Glutamatergic neuron (in vitro differentiated cells): ENCODE results near the gene PIGC. TPM values are rescaled to one million over a fixed set of nuclear protein-coding genes. Genes with fewer than 3 reads are reported as not detected.

Experiments
- DNase-seq: peaks from one replicate; pipeline ENCODE4 v3.0.0; 2022
- H3K27ac Mint-ChIP-seq: one replicate; pipeline ENCODE4 v1.8.0; 2020; ENCODE audit warnings: mild to moderate bottlenecking, mixed read lengths, inconsistent platforms; ENCODE audit not compliant: unreplicated experiment
- H3K27me3 Mint-ChIP-seq: one replicate; pipeline ENCODE4 v1.8.0; 2020; ENCODE audit warnings: mild to moderate bottlenecking, moderate library complexity, mixed read lengths, inconsistent platforms; ENCODE audit not compliant: unreplicated experiment
- H3K36me3 Mint-ChIP-seq: one replicate; pipeline ENCODE4 v1.8.0; 2020; ENCODE audit warnings: mild to moderate bottlenecking, mixed read lengths, inconsistent platforms; ENCODE audit not compliant: unreplicated experiment
- H3K4me1 Mint-ChIP-seq: one replicate; pipeline ENCODE4 v1.8.0; 2020; ENCODE audit warnings: mild to moderate bottlenecking, low read depth, mixed read lengths, inconsistent platforms; ENCODE audit not compliant: unreplicated experiment
- H3K4me3 Mint-ChIP-seq: one replicate; pipeline ENCODE4 v1.8.0; 2020; ENCODE audit warnings: mild to moderate bottlenecking, mixed read lengths, inconsistent platforms; ENCODE audit not compliant: unreplicated experiment
- H3K9me3 Mint-ChIP-seq: one replicate; pipeline ENCODE4 v1.8.0; 2020; ENCODE audit warnings: mild to moderate bottlenecking, moderate library complexity, mixed read lengths, inconsistent platforms; ENCODE audit not compliant: unreplicated experiment
- total RNA-seq: library from RNA; stranded (reverse); fragmentation: NEBNext Ultra II Directional; extraction: Animal tissue kit (Norgen Biotek cat#: 25700); gene quantifications from one replicate; pipeline ENCODE4 v1.2.1, GENCODE V29; 2021; ENCODE audit not compliant: unreplicated experiment
- TF ChIP-seq, protein P1 (sequence below): fragments of 200-600 bp; sonication (generic); IDR thresholded peaks from one replicate; pipeline ENCODE4 v1.5.0; 2021; ENCODE audit not compliant: partially characterized antibody, unreplicated experiment

The PIGC gene
- total RNA-seq, 1 donor from 2014 or later, result 27.7 TPM

DNA sequence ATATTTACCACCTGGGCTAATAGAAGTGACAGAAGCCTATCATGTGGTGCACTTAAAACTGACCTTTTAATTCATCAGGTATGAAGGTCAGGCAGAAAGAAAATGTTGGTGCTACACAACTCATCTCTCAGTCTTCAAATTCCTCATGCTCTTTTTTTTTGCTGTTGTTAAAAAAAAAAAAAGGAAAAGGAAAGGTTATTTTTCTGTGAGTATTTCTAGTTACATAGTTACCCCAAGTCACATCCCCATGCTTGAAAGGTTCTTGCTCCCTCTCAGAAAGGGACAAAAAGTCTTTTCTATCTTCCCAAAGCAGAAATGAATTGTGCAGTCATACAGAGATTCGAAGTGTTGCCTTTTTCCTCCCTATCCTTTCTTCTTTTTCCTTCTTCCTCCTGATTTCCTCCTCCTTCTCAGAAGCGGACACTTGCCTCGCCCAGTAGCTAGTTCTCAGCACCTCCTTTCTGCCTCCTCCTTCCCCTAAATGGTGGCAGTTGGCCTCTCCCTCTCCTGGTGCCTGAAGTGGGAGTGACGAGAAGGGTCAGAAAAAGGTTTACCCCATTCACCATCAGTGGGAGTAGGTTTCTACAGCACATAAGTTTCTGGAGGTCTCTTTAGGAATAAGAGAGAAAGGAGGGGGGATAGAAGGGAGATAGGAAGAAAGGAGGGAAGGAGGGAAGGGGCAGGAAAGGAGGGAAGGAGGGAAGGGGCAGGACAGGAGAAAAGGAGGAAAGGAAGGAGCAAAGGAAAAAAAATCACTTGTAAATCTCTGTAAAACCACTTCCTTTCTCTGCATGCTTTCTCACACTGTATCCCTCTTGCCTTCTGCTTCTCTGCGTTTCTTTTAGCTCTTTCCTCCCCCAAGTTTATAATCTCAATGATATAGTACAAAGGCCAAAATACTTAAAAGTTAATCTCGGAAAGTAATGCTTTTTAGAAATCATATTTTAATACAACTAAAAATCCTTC is 43.8 kb downstream of the PIGC start:
- Mint-ChIP-seq H3K27me3 (no peaks in the 10 kb centered on the region), H3K9me3 (no peaks in the 10 kb centered on the region), H3K4me3 (no peak overlapping the region), H3K4me1 (peaks cover 4% of the 10 kb centered on the region), H3K27ac (no peak overlapping the region), H3K36me3 (no peaks in the 10 kb centered on the region)
- TF ChIP-seq, protein P1, sequence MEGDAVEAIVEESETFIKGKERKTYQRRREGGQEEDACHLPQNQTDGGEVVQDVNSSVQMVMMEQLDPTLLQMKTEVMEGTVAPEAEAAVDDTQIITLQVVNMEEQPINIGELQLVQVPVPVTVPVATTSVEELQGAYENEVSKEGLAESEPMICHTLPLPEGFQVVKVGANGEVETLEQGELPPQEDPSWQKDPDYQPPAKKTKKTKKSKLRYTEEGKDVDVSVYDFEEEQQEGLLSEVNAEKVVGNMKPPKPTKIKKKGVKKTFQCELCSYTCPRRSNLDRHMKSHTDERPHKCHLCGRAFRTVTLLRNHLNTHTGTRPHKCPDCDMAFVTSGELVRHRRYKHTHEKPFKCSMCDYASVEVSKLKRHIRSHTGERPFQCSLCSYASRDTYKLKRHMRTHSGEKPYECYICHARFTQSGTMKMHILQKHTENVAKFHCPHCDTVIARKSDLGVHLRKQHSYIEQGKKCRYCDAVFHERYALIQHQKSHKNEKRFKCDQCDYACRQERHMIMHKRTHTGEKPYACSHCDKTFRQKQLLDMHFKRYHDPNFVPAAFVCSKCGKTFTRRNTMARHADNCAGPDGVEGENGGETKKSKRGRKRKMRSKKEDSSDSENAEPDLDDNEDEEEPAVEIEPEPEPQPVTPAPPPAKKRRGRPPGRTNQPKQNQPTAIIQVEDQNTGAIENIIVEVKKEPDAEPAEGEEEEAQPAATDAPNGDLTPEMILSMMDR, result peak; percentile 18
- DNase-seq, result no peak

DNA sequence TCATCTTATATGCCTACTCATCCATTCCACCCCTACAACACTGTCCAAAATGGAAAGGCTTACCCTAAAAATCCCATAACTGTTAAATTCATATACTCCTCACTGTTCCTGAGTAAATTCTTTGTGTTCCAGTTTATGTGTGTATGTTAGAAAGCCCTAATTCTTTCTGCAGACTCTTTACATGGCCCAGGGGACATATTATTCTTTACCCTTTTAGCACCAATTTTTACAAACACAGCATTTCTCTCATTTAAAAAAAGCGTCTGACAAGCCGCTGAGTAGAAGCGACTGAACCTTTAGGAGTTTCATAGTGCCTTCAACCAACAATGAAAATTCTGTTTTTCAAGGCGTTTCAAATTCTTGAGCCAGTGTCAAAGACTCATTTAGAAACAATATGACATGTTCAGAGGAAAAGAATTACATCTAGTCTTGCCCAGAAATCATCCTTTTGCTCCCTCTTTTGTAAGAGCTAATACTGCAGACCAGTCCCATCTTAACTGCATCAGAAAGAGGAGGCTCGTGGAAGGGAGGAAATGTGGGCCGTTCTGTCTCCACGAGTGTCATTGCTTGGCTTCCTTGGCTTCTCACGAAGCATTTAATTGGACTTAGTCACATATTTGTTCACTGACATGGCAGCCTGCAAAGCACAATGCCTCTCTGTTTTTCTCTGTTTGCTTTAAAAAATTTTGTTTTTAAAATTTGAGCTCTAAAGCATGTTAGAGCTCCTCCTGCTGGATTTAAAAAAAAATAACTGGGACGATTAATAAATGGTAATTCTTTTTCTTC is 44.7 kb downstream of the PIGC start:
- no peaks in the 10 kb centered on the region for H3K27me3 Mint-ChIP-seq
- H3K4me1 Mint-ChIP-seq, result peaks cover 4% of the 10 kb centered on the region
- no peaks in the 10 kb centered on the region for H3K36me3 Mint-ChIP-seq
- H3K27ac Mint-ChIP-seq, result no peak overlapping the region
- H3K9me3 Mint-ChIP-seq, result no peaks in the 10 kb centered on the region
- TF ChIP-seq, protein P1, result peak; percentile 64
- H3K4me3 Mint-ChIP-seq, result no peak overlapping the region
- DNase-seq, result no peak

DNA sequence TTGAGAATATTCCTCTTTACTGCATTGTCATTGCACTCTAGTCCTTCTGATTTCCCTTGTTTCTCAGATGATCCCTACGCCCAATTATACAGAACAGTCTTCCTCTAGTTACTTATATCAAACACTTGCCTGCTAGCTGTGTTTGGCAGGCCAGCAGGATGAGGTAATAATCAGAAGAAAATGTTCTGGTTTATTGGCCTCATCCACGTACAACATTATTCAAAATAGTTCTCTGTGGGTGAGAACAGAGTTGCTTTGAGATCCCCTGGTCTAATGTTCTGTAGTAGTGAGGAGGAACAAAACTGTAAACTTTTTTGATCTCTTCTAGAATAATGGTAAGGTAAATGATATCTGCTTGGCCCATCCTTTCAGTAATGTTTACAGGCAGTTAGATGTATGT is 45.7 kb downstream of the PIGC start:
- TF ChIP-seq, protein P1, result no peak
- no peak overlapping the region for H3K4me3 Mint-ChIP-seq

DNA sequence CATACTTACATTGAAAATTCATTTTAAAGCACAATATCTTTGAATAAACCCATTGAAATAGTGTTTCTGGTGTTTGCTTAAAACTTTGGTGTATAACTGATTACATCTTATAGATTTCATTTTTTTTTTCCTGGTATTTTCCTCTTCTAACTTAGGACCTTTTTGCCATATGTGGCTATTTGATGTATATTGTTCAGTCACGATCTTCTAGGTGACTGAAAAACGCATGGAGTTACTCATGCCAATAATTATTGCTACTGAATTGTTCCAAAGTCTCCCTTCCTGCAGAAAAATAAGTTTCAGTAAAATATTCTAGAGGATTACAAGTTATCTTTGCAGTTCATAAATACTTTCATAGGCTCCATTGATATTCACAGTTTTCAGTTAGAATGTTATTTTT is 46.2 kb downstream of the PIGC start:
- H3K27ac Mint-ChIP-seq, result no peak overlapping the region

More for the DNA sequence above, 45.7 kb downstream of the PIGC start:
- H3K27ac Mint-ChIP-seq, result no peak overlapping the region
- no peaks in the 10 kb centered on the region for H3K9me3 Mint-ChIP-seq
- no peak for DNase-seq
- peaks cover 4% of the 10 kb centered on the region for H3K4me1 Mint-ChIP-seq
- H3K36me3 Mint-ChIP-seq, result no peaks in the 10 kb centered on the region
- no peaks in the 10 kb centered on the region for H3K27me3 Mint-ChIP-seq

More for the DNA sequence above, 46.2 kb downstream of the PIGC start:
- Mint-ChIP-seq H3K9me3 (no peaks in the 10 kb centered on the region), H3K36me3 (no peaks in the 10 kb centered on the region), H3K4me1 (peaks cover 4% of the 10 kb centered on the region), H3K4me3 (no peak overlapping the region), H3K27me3 (no peaks in the 10 kb centered on the region)
- TF ChIP-seq, protein P1, result no peak
- no peak for DNase-seq
